PFSK-1 (cell line): Measurements from ENCODE around the gene BCL2L1.

ENCODE experiments used
- POLR2AphosphoS5 ChIP-seq: IDR thresholded peaks from 2 replicates; pipeline ENCODE4 v1.6.1; 2012; ENCODE audit warnings: low read depth, mild to moderate bottlenecking, control low read depth, low read length, moderate library complexity
- SIN3A ChIP-seq: IDR thresholded peaks from 2 replicates; pipeline ENCODE4 v1.6.1; 2012; ENCODE audit warnings: mild to moderate bottlenecking, low read length, moderate library complexity, borderline replicate concordance; ENCODE audit not compliant: insufficient read depth
- TAF1 ChIP-seq: IDR thresholded peaks from 2 replicates; pipeline ENCODE4 v1.6.1; 2012; ENCODE audit warnings: low read length, control low read depth, borderline replicate concordance; ENCODE audit not compliant: insufficient read depth
- TF ChIP-seq, protein P1 (sequence below), 2 experiments: IDR thresholded peaks; 2 replicates each; pipeline versions ENCODE4 v1.6.1 to v1.8.0; 2011 to 2012; ENCODE audit warnings: low read depth in 2 of 2, low read length in 2 of 2, control low read depth in 1 of 2, inconsistent platforms in 1 of 2, mild to moderate bottlenecking in 1 of 2, moderate library complexity in 1 of 2; ENCODE audit not compliant: insufficient read depth in 1 of 2

DNA sequence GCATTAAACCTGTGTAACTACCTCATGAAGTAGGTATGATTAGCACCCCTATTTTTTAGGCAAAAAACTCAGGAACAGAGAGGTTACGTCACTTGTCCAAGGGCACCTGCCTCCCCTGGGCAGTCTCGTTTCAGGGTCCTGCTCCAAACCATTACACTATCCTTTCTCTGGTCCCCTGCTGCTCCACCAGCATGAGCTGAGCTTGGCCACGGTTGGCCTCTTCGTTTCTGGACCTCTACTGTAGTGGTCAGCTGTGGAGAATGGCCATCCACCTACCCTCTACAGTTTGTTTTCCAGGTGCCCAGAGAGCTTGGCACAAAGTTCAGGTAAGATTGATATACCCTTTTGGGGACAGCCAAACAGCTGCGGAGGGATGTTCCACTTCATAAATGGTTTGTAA, 68.1 kb downstream of the BCL2L1 start:
- no peak for TF ChIP-seq POLR2AphosphoS5
- TF ChIP-seq, protein P1, sequence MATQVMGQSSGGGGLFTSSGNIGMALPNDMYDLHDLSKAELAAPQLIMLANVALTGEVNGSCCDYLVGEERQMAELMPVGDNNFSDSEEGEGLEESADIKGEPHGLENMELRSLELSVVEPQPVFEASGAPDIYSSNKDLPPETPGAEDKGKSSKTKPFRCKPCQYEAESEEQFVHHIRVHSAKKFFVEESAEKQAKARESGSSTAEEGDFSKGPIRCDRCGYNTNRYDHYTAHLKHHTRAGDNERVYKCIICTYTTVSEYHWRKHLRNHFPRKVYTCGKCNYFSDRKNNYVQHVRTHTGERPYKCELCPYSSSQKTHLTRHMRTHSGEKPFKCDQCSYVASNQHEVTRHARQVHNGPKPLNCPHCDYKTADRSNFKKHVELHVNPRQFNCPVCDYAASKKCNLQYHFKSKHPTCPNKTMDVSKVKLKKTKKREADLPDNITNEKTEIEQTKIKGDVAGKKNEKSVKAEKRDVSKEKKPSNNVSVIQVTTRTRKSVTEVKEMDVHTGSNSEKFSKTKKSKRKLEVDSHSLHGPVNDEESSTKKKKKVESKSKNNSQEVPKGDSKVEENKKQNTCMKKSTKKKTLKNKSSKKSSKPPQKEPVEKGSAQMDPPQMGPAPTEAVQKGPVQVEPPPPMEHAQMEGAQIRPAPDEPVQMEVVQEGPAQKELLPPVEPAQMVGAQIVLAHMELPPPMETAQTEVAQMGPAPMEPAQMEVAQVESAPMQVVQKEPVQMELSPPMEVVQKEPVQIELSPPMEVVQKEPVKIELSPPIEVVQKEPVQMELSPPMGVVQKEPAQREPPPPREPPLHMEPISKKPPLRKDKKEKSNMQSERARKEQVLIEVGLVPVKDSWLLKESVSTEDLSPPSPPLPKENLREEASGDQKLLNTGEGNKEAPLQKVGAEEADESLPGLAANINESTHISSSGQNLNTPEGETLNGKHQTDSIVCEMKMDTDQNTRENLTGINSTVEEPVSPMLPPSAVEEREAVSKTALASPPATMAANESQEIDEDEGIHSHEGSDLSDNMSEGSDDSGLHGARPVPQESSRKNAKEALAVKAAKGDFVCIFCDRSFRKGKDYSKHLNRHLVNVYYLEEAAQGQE (IDR thresholded peaks at IDR 0.05; ENCODE audit: insufficient read depth in 1 of 2, low read depth in 2 of 2, low read length in 2 of 2) = no peak
- TF ChIP-seq SIN3A = no peak
- TF ChIP-seq TAF1 = no peak
